ENCODE data around the gene NPC2. TPM values are rescaled to one million over a fixed set of nuclear protein-coding genes. Genes with fewer than 3 reads are reported as not detected.

NPC2 gene
- total and polyA plus RNA-seq, 9 of the 15 experiments (the other 6 are each of a cell fraction or from before 2014, with no cell fraction given): 16.6 to 74.1 (median 32.6) TPM

GRCh38 chr14:74459976-74460375, 33.1 kb downstream of the NPC2 start:
- intact Hi-C loops (cut with micrococcal nuclease) (loop anchor here (5.0 kb wide), 1 partner anchor 32 kb away; the partner anchor contains the start of genes ISCA2 and NPC2), in situ Hi-C loops (cut with MboI) (no loop called here)
- no TSS peak for BruUV-seq (replicated peaks)
- no peaks in the 10 kb centered on the region for H3K79me2 ChIP-seq (ENCODE audit: control insufficient read depth, insufficient read depth, low read length)
- no peaks in the 10 kb centered on the region for H3K9me1 ChIP-seq (ENCODE audit: control insufficient read depth, insufficient read depth, low read length)
- POLR2A ChIA-PET: no interaction called here
- CTCF ChIA-PET (ENCODE audit: low intra/inter-chr PET ratio): no interaction called here
- 9% methylated on average over 5 of the region's 6 CpGs for WGBS (ENCODE audit: insufficient coverage, low coverage, missing lambda C conversion rate)
- no peak overlapping the region for H3K27ac ChIP-seq (ENCODE audit: extremely low read depth, low read depth, low read length)
- H4K20me1 ChIP-seq (replicated peaks; ENCODE audit: control insufficient read depth, insufficient read depth, low read length): no peaks in the 10 kb centered on the region; the same call in 1 of the 2 replicates
- H3K4me3 ChIP-seq: no peak overlapping the region
- no peak for DNase-seq (ENCODE audit: extremely low read depth in 1 of 4, low spot score in 3 of 4)
- no peaks in the 10 kb centered on the region for H3K36me3 ChIP-seq (ENCODE audit: control insufficient read depth, insufficient read depth, low read length)
- FAIRE-seq: no peak
- H2AFZ ChIP-seq (ENCODE audit: low read depth, low read length): no peak overlapping the region
- no peaks in the 10 kb centered on the region for H3K9me3 ChIP-seq (replicated peaks; ENCODE audit: control insufficient read depth, insufficient read depth, low read depth, low read length)
- H3K9ac ChIP-seq (ENCODE audit: insufficient read depth in 1 of 2, low read depth in 2 of 2, low read length in 2 of 2): no peak overlapping the region
- peaks cover 7 to 71% of the 10 kb centered on the region in 2 experiments; a peak in 4 of 5 replicates for H3K27me3 ChIP-seq (ENCODE audit: control insufficient read depth in 2 of 2, insufficient read depth in 2 of 2, low read length in 2 of 2)
- no peak; the same call in 2 of the 3 replicates for ATAC-seq
- no peaks in the 10 kb centered on the region; a peak in 1 of 5 replicates for H3K4me1 ChIP-seq (replicated peaks in 1 of 2; ENCODE audit: control insufficient read depth in 2 of 2, insufficient read depth in 2 of 2, low read length in 2 of 2)
- no peak overlapping the region for H3K4me2 ChIP-seq (ENCODE audit: insufficient read depth, low read length)
- TF ChIP-seq KLF13 (tag; IDR thresholded peaks at IDR 0.05; ENCODE audit: borderline replicate concordance, low read depth) (no peak), GMEB1 (CRISPR knock-in tag; IDR thresholded peaks at IDR 0.05) (no peak), PRMT5 (CRISPR knock-in tag; IDR thresholded peaks at IDR 0.05) (no peak), BCLAF1 (IDR thresholded peaks at IDR 0.05; ENCODE audit: borderline replicate concordance in 1 of 2, control insufficient read depth in 1 of 2, low read depth in 2 of 2, low read length in 1 of 2) (no peak), MCM2 (IDR thresholded peaks at IDR 0.05; ENCODE audit: low read depth) (no peak), DACH1 (IDR thresholded peaks at IDR 0.05; ENCODE audit: partially characterized antibody) (no peak), GATA2 (CRISPR knock-in tag; IDR thresholded peaks at IDR 0.05) (no peak), TCFL5 (CRISPR knock-in tag; conservative IDR thresholded peaks at IDR 0.05) (no peak)
- TF ChIP-seq, protein P1, sequence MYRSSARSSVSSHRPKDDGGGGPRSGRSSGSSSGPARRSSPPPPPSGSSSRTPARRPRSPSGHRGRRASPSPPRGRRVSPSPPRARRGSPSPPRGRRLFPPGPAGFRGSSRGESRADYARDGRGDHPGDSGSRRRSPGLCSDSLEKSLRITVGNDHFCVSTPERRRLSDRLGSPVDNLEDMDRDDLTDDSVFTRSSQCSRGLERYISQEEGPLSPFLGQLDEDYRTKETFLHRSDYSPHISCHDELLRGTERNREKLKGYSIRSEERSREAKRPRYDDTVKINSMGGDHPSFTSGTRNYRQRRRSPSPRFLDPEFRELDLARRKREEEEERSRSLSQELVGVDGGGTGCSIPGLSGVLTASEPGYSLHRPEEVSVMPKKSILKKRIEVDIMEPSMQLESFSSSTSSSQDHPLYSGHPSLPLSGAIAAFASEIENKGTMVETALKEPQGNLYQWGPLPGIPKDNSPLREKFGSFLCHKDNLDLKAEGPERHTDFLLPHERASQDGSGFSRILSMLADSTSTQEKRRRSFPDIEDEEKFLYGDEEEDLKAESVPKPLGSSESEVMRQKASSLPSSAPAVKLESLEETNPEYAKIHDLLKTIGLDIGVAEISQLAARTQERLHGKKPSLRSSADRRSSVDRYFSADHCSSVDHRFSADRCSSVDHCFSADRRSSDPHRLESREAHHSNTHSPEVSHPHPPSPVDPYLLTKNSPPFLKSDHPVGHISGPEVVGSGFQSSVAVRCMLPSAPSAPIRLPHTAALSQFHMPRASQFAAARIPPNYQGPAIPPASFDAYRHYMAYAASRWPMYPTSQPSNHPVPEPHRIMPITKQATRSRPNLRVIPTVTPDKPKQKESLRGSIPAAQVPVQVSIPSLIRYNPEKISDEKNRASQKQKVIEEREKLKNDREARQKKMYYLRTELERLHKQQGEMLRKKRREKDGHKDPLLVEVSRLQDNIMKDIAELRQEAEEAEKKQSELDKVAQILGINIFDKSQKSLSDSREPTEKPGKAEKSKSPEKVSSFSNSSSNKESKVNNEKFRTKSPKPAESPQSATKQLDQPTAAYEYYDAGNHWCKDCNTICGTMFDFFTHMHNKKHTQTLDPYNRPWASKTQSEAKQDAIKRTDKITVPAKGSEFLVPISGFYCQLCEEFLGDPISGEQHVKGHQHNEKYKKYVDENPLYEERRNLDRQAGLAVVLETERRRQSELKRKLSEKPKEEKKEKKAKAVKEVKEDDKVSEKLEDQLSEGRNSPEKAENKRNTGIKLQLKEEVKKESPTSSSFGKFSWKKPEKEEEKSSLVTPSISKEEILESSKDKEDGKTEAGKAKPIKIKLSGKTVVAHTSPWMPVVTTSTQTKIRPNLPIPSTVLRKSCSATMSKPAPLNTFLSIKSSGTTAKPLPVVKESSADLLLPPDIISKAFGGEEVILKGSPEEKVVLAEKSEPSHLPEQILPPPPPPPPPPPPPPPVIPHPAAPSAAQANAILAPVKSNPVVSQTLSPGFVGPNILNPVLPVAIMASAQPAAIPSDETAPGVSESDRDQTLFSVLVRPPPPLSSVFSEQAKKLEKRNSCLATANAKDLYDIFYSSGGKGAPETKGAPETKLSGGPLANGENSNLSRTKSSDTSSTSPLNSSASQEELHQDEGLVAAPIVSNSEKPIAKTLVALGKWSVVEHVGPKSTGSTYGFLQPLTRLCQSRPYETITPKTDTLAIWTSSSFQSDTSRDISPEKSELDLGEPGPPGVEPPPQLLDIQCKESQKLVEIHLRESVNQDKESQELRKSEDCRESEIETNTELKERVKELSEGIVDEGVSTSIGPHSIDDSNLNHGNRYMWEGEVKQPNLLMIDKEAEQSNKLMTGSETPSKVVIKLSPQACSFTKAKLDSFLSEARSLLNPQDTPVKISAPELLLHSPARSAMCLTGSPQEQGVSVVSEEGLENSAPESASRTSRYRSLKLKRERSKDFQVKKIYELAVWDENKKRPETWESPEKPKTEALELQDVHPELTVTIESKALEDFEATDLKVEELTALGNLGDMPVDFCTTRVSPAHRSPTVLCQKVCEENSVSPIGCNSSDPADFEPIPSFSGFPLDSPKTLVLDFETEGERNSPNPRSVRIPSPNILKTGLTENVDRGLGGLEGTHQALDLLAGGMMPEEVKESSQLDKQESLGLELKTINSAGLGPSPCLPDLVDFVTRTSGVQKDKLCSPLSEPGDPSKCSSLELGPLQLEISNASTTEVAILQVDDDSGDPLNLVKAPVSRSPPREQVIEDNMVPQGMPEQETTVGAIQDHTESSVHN (IDR thresholded peaks at IDR 0.05; ENCODE audit: borderline replicate concordance in 1 of 2, low read depth in 1 of 2): no peak

Data from K562 (cell line).